ENCODE measurements around the gene CCN2. TPM values are rescaled to one million over a fixed set of nuclear protein-coding genes. Genes with fewer than 3 reads are reported as not detected.

Gene CCN2
- total and polyA plus RNA-seq, 2 donors (not counting 1 experiment from before 2014, with no cell fraction given): 0.81 to 1.3 TPM

DNA sequence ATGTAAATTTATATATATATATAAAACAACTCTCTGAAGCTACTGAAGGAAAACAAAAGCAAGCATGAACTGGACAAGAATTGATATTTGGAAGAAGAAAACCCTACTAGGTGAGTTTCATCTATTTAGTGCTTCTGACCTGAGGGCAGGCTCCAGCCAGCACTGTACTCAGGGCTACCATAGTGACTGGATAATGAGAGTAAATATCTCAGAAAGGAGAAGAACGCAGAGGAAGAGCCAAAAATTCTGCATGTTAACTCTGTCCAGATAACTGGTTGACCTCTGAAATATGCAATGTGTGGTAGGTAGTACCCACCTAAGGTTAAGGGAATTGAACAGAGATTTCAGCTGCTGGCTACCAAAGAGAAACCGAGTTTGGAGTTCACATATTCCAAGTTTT lies 41.4 kb upstream of the CCN2 start:
- Histone ChIP-seq H3K27me3 (replicated peaks in 1 of 4; ENCODE audit: control extremely low read depth in 1 of 4, control insufficient read depth in 3 of 4, insufficient read depth in 4 of 4, low read length in 3 of 4) (no peaks in the 10 kb centered on the region), H3K27ac (ENCODE audit: low read length in 2 of 2) (no peak overlapping the region), H3K36me3 (replicated peaks in 1 of 2; ENCODE audit: control extremely low read depth in 1 of 2, control insufficient read depth in 1 of 2, extremely low read depth in 1 of 2, insufficient read depth in 2 of 2, low read length in 1 of 2) (no peaks in the 10 kb centered on the region), H4K20me1 (ENCODE audit: control insufficient read depth, insufficient read depth, low read length, poor library complexity, severe bottlenecking) (no peaks in the 10 kb centered on the region), H3K4me3 (ENCODE audit: control extremely low read depth in 1 of 5, extremely low read depth in 1 of 5, insufficient read depth in 1 of 5, low read depth in 2 of 5, low read length in 4 of 5) (no peak overlapping the region), H3K4me2 (replicated peaks; ENCODE audit: low read depth, low read length, poor library complexity, severe bottlenecking) (no peak overlapping the region), H3K9ac (ENCODE audit: low read length) (no peak overlapping the region), H3K4me1 (ENCODE audit: control insufficient read depth in 2 of 2, insufficient read depth in 2 of 2, low read length in 2 of 2) (no peaks in the 10 kb centered on the region), H3K9me3 (ENCODE audit: control extremely low read depth in 1 of 3, control insufficient read depth in 2 of 3, insufficient read depth in 1 of 3, low read length in 2 of 3) (peaks cover 0 to 3% (median 0%) of the 10 kb centered on the region in 3 donors), H2AFZ (ENCODE audit: insufficient read depth, low read depth, low read length, poor library complexity, severe bottlenecking) (no peak overlapping the region), H3K79me2 (ENCODE audit: control insufficient read depth, insufficient read depth, low read length) (no peaks in the 10 kb centered on the region)
- no peaks in the 10 kb centered on the region for H3K27me3 Mint-ChIP-seq
- peaks cover 2% of the 10 kb centered on the region for H3K4me1 Mint-ChIP-seq
- WGBS (ENCODE audit: insufficient coverage): no CpG with 5 or more reads among the region's 2 CpGs
- no peak for ATAC-seq (ENCODE audit: low read depth)
- H3K9me3 Mint-ChIP-seq (ENCODE audit: insufficient read depth): peaks cover 3% of the 10 kb centered on the region
- intact Hi-C loops (cut with micrococcal nuclease): no loop called here
- POLR2A ChIA-PET: no interaction called here
- no peak overlapping the region for H3K4me3 Mint-ChIP-seq
- TF ChIP-seq, protein P1, sequence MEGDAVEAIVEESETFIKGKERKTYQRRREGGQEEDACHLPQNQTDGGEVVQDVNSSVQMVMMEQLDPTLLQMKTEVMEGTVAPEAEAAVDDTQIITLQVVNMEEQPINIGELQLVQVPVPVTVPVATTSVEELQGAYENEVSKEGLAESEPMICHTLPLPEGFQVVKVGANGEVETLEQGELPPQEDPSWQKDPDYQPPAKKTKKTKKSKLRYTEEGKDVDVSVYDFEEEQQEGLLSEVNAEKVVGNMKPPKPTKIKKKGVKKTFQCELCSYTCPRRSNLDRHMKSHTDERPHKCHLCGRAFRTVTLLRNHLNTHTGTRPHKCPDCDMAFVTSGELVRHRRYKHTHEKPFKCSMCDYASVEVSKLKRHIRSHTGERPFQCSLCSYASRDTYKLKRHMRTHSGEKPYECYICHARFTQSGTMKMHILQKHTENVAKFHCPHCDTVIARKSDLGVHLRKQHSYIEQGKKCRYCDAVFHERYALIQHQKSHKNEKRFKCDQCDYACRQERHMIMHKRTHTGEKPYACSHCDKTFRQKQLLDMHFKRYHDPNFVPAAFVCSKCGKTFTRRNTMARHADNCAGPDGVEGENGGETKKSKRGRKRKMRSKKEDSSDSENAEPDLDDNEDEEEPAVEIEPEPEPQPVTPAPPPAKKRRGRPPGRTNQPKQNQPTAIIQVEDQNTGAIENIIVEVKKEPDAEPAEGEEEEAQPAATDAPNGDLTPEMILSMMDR (IDR thresholded peaks at IDR 0.05): no peak
- no peak for TF ChIP-seq EZH2 (IDR thresholded peaks at IDR 0.05; ENCODE audit: borderline replicate concordance, insufficient read depth, low read depth, low read length, poor library complexity, severe bottlenecking)
- DNase-seq: no peak
- CTCF ChIA-PET: no interaction called here
- H3K27ac Mint-ChIP-seq: no peak overlapping the region

DNA sequence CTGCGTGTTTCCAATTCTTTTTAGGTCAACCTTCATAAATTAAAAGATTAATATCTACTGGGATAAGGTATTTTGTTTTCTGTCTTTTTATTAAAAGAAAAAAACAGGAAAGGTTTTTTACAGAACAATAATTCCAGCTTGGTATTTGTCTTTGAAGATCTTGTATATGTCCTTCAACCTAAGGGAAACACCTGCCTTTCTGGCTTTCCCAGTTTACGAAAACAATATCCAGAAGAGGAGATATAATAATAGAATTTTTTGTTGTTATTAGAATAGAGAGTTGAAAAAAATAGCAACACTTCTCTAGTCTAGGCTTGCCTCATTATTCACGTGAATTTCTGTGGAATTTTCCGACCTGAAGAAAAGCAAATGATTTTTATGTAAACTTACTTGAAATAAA lies 37.9 kb upstream of the CCN2 start:
- Histone ChIP-seq H3K27ac (ENCODE audit: low read length in 2 of 2) (no peak overlapping the region), H3K9me3 (ENCODE audit: control extremely low read depth in 1 of 3, control insufficient read depth in 2 of 3, insufficient read depth in 1 of 3, low read length in 2 of 3) (peaks cover 0 to 3% (median 0%) of the 10 kb centered on the region in 3 donors), H3K27me3 (replicated peaks in 1 of 4; ENCODE audit: control extremely low read depth in 1 of 4, control insufficient read depth in 3 of 4, insufficient read depth in 4 of 4, low read length in 3 of 4) (no peaks in the 10 kb centered on the region), H4K20me1 (ENCODE audit: control insufficient read depth, insufficient read depth, low read length, poor library complexity, severe bottlenecking) (no peaks in the 10 kb centered on the region), H3K4me3 (ENCODE audit: control extremely low read depth in 1 of 5, extremely low read depth in 1 of 5, insufficient read depth in 1 of 5, low read depth in 2 of 5, low read length in 4 of 5) (no peak overlapping the region), H3K79me2 (ENCODE audit: control insufficient read depth, insufficient read depth, low read length) (no peaks in the 10 kb centered on the region), H2AFZ (ENCODE audit: insufficient read depth, low read depth, low read length, poor library complexity, severe bottlenecking) (no peak overlapping the region), H3K4me1 (ENCODE audit: control insufficient read depth in 2 of 2, insufficient read depth in 2 of 2, low read length in 2 of 2) (no peaks in the 10 kb centered on the region), H3K4me2 (replicated peaks; ENCODE audit: low read depth, low read length, poor library complexity, severe bottlenecking) (no peak overlapping the region), H3K9ac (ENCODE audit: low read length) (no peak overlapping the region), H3K36me3 (replicated peaks in 1 of 2; ENCODE audit: control extremely low read depth in 1 of 2, control insufficient read depth in 1 of 2, extremely low read depth in 1 of 2, insufficient read depth in 2 of 2, low read length in 1 of 2) (no peaks in the 10 kb centered on the region)
- no peak for ATAC-seq (ENCODE audit: low read depth)
- intact Hi-C loops (cut with micrococcal nuclease): no loop called here
- TF ChIP-seq, protein P1 (IDR thresholded peaks at IDR 0.05): no peak
- no peak for TF ChIP-seq EZH2 (IDR thresholded peaks at IDR 0.05; ENCODE audit: borderline replicate concordance, insufficient read depth, low read depth, low read length, poor library complexity, severe bottlenecking)
- Mint-ChIP-seq H3K4me3 (no peak overlapping the region), H3K4me1 (no peaks in the 10 kb centered on the region), H3K9me3 (ENCODE audit: insufficient read depth) (peaks cover 3% of the 10 kb centered on the region), H3K27ac (no peak overlapping the region), H3K27me3 (no peaks in the 10 kb centered on the region)
- CTCF ChIA-PET: no interaction called here
- no peak for DNase-seq
- WGBS (ENCODE audit: insufficient coverage): no CpG with 5 or more reads among the region's 4 CpGs
- POLR2A ChIA-PET: no interaction called here

Data from B cell (primary cell).